Measurements from ENCODE around the gene MYBPHL. TPM values are rescaled to one million over a fixed set of nuclear protein-coding genes. Genes with fewer than 3 reads are reported as not detected.

Gene MYBPHL
- total RNA-seq, 1 experiment from 2014 or later = not detected

GRCh38 chr1:109301874-109302273, 4.9 kb downstream of the MYBPHL start:
- POLR2A ChIA-PET (ENCODE audit: unreplicated experiment) = no interaction called here
- Histone ChIP-seq H3K36me3 (ENCODE audit: low read depth, low read length) (no peaks in the 10 kb centered on the region), H3K27ac (ENCODE audit: low read length) (no peak overlapping the region), H3K4me2 (ENCODE audit: low read length) (no peak overlapping the region), H3K4me3 (ENCODE audit: low read length) (no peak overlapping the region), H3K9ac (ENCODE audit: low read length) (no peak overlapping the region), H3F3A (ENCODE audit: low read length, unreplicated experiment) (no peaks in the 10 kb centered on the region), H3K79me2 (ENCODE audit: low read length) (no peaks in the 10 kb centered on the region), H3K9me3 (ENCODE audit: low read length) (no peaks in the 10 kb centered on the region), H4K20me1 (ENCODE audit: low read length) (no peaks in the 10 kb centered on the region), H3K4me1 (ENCODE audit: insufficient read depth, low read length) (no peaks in the 10 kb centered on the region; the same call in 1 of the 2 replicates), H3K27me3 (ENCODE audit: low read length) (no peaks in the 10 kb centered on the region), H2AFZ (ENCODE audit: low read length) (no peak overlapping the region), H3K9me2 (replicated peaks; ENCODE audit: low read length) (no peaks in the 10 kb centered on the region)
- CTCF ChIA-PET = no interaction called here
- TF ChIP-seq CTCF (conservative IDR thresholded peaks at IDR 0.05; ENCODE audit: low read depth, low read length) = no peak
- no peak for TF ChIP-seq EZH2phosphoT487 (IDR thresholded peaks at IDR 0.05; ENCODE audit: borderline replicate concordance, low read length)
- no peak for TF ChIP-seq EZH2 (IDR thresholded peaks at IDR 0.05; ENCODE audit: low read length, unreplicated experiment)
- intact Hi-C loops (cut with micrococcal nuclease) = no loop called here
- no peak for ATAC-seq
- no peak for DNase-seq
- BruUV-seq (replicated peaks) = no TSS peak

- Histone ChIP-seq H3K9me3 (ENCODE audit: low read length) (no peaks in the 10 kb centered on the region), H4K20me1 (ENCODE audit: low read length) (no peaks in the 10 kb centered on the region), H3K27me3 (ENCODE audit: low read length) (no peaks in the 10 kb centered on the region), H3K9ac (ENCODE audit: low read length) (no peak overlapping the region), H3K4me3 (ENCODE audit: low read length) (no peak overlapping the region), H2AFZ (ENCODE audit: low read length) (no peak overlapping the region), H3K36me3 (ENCODE audit: low read depth, low read length) (no peaks in the 10 kb centered on the region), H3K79me2 (ENCODE audit: low read length) (no peaks in the 10 kb centered on the region), H3K4me1 (ENCODE audit: insufficient read depth, low read length) (no peaks in the 10 kb centered on the region; the same call in 1 of the 2 replicates), H3K27ac (ENCODE audit: low read length) (no peak overlapping the region), H3K4me2 (ENCODE audit: low read length) (no peak overlapping the region), H3F3A (ENCODE audit: low read length, unreplicated experiment) (no peaks in the 10 kb centered on the region), H3K9me2 (replicated peaks; ENCODE audit: low read length) (no peaks in the 10 kb centered on the region)
- ATAC-seq (no peak), DNase-seq (no peak)
- ChIA-PET POLR2A (ENCODE audit: unreplicated experiment) (no interaction called here), CTCF (no interaction called here)
- intact Hi-C loops (cut with micrococcal nuclease) = no loop called here
- no peak for TF ChIP-seq EZH2phosphoT487 (IDR thresholded peaks at IDR 0.05; ENCODE audit: borderline replicate concordance, low read length)
- no peak for TF ChIP-seq EZH2 (IDR thresholded peaks at IDR 0.05; ENCODE audit: low read length, unreplicated experiment)
- no peak for TF ChIP-seq CTCF (conservative IDR thresholded peaks at IDR 0.05; ENCODE audit: low read depth, low read length)
- BruUV-seq (replicated peaks) = no TSS peak
Observed at GRCh38 chr1:109300650-109301151, 6.1 kb downstream of the MYBPHL start.

GRCh38 chr1:109299558-109300343, 7.1 kb downstream of the MYBPHL start:
- no peak overlapping the region for H3K4me2 ChIP-seq (ENCODE audit: low read length)
- no peaks in the 10 kb centered on the region for H3K9me3 ChIP-seq (ENCODE audit: low read length)
- no peaks in the 10 kb centered on the region for H3K79me2 ChIP-seq (ENCODE audit: low read length)
- no peaks in the 10 kb centered on the region for H3F3A ChIP-seq (ENCODE audit: low read length, unreplicated experiment)
- no peaks in the 10 kb centered on the region for H3K27me3 ChIP-seq (ENCODE audit: low read length)
- no TSS peak for BruUV-seq (replicated peaks)
- H3K27ac ChIP-seq (ENCODE audit: low read length) = no peak overlapping the region
- ATAC-seq (no peak), DNase-seq (no peak)
- ChIA-PET CTCF (no interaction called here), POLR2A (ENCODE audit: unreplicated experiment) (no interaction called here)
- no peaks in the 10 kb centered on the region; the same call in 1 of the 2 replicates for H3K4me1 ChIP-seq (ENCODE audit: insufficient read depth, low read length)
- H3K9ac ChIP-seq (ENCODE audit: low read length) = no peak overlapping the region
- intact Hi-C loops (cut with micrococcal nuclease) = no loop called here
- TF ChIP-seq EZH2 (IDR thresholded peaks at IDR 0.05; ENCODE audit: low read length, unreplicated experiment) = no peak
- no peak for TF ChIP-seq CTCF (conservative IDR thresholded peaks at IDR 0.05; ENCODE audit: low read depth, low read length)
- no peak for TF ChIP-seq EZH2phosphoT487 (IDR thresholded peaks at IDR 0.05; ENCODE audit: borderline replicate concordance, low read length)
- H3K9me2 ChIP-seq (replicated peaks; ENCODE audit: low read length) = no peaks in the 10 kb centered on the region
- no peak overlapping the region for H2AFZ ChIP-seq (ENCODE audit: low read length)
- no peaks in the 10 kb centered on the region for H3K36me3 ChIP-seq (ENCODE audit: low read depth, low read length)
- no peak overlapping the region for H3K4me3 ChIP-seq (ENCODE audit: low read length)
- no peaks in the 10 kb centered on the region for H4K20me1 ChIP-seq (ENCODE audit: low read length)

Measured in PC-3 (cell line).